ENCODE results near the gene EMD. TPM values are rescaled to one million over a fixed set of nuclear protein-coding genes. Genes with fewer than 3 reads are reported as not detected.

The EMD gene
- total RNA-seq, 1 experiment from 2014 or later, result 79.6 TPM

DNA sequence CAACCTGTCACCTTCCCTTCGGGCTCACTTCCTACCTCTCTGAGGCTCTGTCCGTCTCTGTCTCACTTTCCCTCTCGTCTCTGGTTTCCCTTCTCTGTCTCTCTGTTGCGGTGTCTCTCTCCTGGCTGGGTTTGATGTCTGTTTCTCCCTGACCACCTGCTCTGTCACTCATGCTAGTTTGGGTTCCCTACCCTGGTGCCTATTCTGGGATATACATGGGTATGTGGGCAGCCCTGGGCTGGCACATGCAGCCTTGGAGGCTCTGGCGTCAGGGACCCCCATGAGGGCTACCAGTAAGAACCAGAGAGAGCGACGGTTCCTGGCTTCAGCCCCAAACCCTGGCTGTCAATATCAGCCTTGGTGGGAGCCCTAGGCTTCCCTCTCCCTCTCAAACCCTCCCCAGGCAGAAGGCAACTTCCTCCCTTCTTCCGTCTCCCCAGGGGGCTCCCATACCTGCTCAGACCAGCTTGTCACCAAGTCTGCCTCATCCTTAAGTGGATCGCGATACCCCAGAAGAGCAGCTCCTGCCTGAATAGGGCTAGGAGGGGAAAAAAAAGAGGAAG is 29.6 kb downstream of the EMD start:
- H3K27ac ChIP-seq (ENCODE audit: low read depth, low read length, poor library complexity, severe bottlenecking), result no peak overlapping the region
- no peaks in the 10 kb centered on the region for H3K4me1 ChIP-seq (ENCODE audit: insufficient read depth, low read length, poor library complexity, severe bottlenecking)
- H3K9me3 ChIP-seq (ENCODE audit: low read depth, low read length, poor library complexity, severe bottlenecking), result no peaks in the 10 kb centered on the region
- no peaks in the 10 kb centered on the region for H3K27me3 ChIP-seq (replicated peaks; ENCODE audit: insufficient read depth, low read depth, low read length, poor library complexity)
- BruUV-seq (replicated peaks), result no TSS peak
- ChIA-PET POLR2A (ENCODE audit: low non-redundant PET) (no interaction called here), CTCF (no interaction called here)
- no peak overlapping the region for H3K4me3 ChIP-seq (ENCODE audit: low read depth, low read length, poor library complexity, severe bottlenecking)
- intact Hi-C loops (cut with micrococcal nuclease; ENCODE audit: unreplicated experiment), result no loop called here
- no peaks in the 10 kb centered on the region for H3K36me3 ChIP-seq (ENCODE audit: insufficient read depth, low read length, poor library complexity, severe bottlenecking)
- DNase-seq (ENCODE audit: low spot score), result no peak
- TF ChIP-seq, protein P1, sequence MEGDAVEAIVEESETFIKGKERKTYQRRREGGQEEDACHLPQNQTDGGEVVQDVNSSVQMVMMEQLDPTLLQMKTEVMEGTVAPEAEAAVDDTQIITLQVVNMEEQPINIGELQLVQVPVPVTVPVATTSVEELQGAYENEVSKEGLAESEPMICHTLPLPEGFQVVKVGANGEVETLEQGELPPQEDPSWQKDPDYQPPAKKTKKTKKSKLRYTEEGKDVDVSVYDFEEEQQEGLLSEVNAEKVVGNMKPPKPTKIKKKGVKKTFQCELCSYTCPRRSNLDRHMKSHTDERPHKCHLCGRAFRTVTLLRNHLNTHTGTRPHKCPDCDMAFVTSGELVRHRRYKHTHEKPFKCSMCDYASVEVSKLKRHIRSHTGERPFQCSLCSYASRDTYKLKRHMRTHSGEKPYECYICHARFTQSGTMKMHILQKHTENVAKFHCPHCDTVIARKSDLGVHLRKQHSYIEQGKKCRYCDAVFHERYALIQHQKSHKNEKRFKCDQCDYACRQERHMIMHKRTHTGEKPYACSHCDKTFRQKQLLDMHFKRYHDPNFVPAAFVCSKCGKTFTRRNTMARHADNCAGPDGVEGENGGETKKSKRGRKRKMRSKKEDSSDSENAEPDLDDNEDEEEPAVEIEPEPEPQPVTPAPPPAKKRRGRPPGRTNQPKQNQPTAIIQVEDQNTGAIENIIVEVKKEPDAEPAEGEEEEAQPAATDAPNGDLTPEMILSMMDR (conservative IDR thresholded peaks at IDR 0.05; ENCODE audit: low read depth, low read length), result no peak

- ChIA-PET POLR2A (ENCODE audit: low non-redundant PET) (no interaction called here), CTCF (no interaction called here)
Measured at GRCh38 chrX:154409222-154409871, 30.3 kb downstream of the EMD start, which contains the start of gene DNASE1L1. TSS of gene DNASE1L1 (minus strand) at chrX:154409254. CDS start at chrX:154405568, 3,686 bp downstream.

DNA sequence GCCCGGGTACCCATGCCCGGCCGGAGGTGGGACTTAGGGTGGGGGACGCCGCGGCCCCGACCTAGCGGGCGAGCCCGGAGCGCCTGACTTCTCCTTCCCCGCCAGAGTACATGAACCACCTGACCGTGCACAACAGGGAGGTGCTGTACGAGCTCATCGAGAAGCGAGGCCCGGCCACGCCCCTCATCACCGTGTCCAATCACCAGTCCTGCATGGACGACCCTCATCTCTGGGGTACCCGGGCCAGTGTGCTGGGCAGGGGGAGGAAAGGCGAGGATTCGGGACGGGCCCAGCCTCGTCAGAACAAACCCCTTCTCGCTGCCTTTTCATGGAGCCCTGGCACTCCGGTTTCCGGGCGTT is 32.9 kb downstream of the EMD start:
- no peaks in the 10 kb centered on the region for H3K9me3 ChIP-seq (ENCODE audit: low read depth, low read length, poor library complexity, severe bottlenecking)
- POLR2A ChIA-PET (ENCODE audit: low non-redundant PET), result no interaction called here
- no peaks in the 10 kb centered on the region for H3K4me1 ChIP-seq (ENCODE audit: insufficient read depth, low read length, poor library complexity, severe bottlenecking)
- no peak for TF ChIP-seq EZH2 (IDR thresholded peaks at IDR 0.05; ENCODE audit: borderline replicate concordance, low read depth, low read length, poor library complexity, severe bottlenecking)
- TF ChIP-seq, protein P1 (conservative IDR thresholded peaks at IDR 0.05; ENCODE audit: low read depth, low read length), result no peak
- CTCF ChIA-PET, result no interaction called here
- H3K27me3 ChIP-seq (replicated peaks; ENCODE audit: insufficient read depth, low read depth, low read length, poor library complexity), result no peaks in the 10 kb centered on the region
- H3K4me3 ChIP-seq (ENCODE audit: low read depth, low read length, poor library complexity, severe bottlenecking), result peak overlapping the region; percentile 79
- peak; percentile 48 for DNase-seq (ENCODE audit: low spot score)
- H3K36me3 ChIP-seq (ENCODE audit: insufficient read depth, low read length, poor library complexity, severe bottlenecking), result no peaks in the 10 kb centered on the region
- no TSS peak for BruUV-seq (replicated peaks)
- H3K27ac ChIP-seq (ENCODE audit: low read depth, low read length, poor library complexity, severe bottlenecking), result peak overlapping the region; percentile 74
- intact Hi-C loops (cut with micrococcal nuclease; ENCODE audit: unreplicated experiment), result no loop called here

More at GRCh38 chrX:154409222-154409871, 30.3 kb downstream of the EMD start, which contains the start of gene DNASE1L1:
- Histone ChIP-seq H3K27me3 (replicated peaks; ENCODE audit: insufficient read depth, low read depth, low read length, poor library complexity) (no peaks in the 10 kb centered on the region), H3K27ac (ENCODE audit: low read depth, low read length, poor library complexity, severe bottlenecking) (no peak within 1 kb of the TSS), H3K4me1 (ENCODE audit: insufficient read depth, low read length, poor library complexity, severe bottlenecking) (no peaks in the 10 kb centered on the region), H3K4me3 (ENCODE audit: low read depth, low read length, poor library complexity, severe bottlenecking) (no peak within 1 kb of the TSS), H3K36me3 (ENCODE audit: insufficient read depth, low read length, poor library complexity, severe bottlenecking) (no peaks in the 10 kb centered on the region), H3K9me3 (ENCODE audit: low read depth, low read length, poor library complexity, severe bottlenecking) (no peaks in the 10 kb centered on the region)
- no peak for TF ChIP-seq EZH2 (IDR thresholded peaks at IDR 0.05; ENCODE audit: borderline replicate concordance, low read depth, low read length, poor library complexity, severe bottlenecking)
- TF ChIP-seq, protein P1 (conservative IDR thresholded peaks at IDR 0.05; ENCODE audit: low read depth, low read length), result no peak
- DNase-seq (ENCODE audit: low spot score), result no peak
- intact Hi-C loops (cut with micrococcal nuclease; ENCODE audit: unreplicated experiment), result no loop called here
- BruUV-seq (replicated peaks), result no TSS peak
